OCI-M2 (cell line): Measurements from ENCODE around the gene CHTOP.
"Not testable (repeated sequence)": the region's sequence is repeated elsewhere in the genome, so short reads cannot be mapped to it uniquely, and the experiment has no call there.

Experiments used
- DNase-seq: peaks from one replicate; lab custom pipeline; 2025; ENCODE audit not compliant: unreplicated experiment; lab: John Stamatoyannopoulos, UW

The CHTOP gene

DNA sequence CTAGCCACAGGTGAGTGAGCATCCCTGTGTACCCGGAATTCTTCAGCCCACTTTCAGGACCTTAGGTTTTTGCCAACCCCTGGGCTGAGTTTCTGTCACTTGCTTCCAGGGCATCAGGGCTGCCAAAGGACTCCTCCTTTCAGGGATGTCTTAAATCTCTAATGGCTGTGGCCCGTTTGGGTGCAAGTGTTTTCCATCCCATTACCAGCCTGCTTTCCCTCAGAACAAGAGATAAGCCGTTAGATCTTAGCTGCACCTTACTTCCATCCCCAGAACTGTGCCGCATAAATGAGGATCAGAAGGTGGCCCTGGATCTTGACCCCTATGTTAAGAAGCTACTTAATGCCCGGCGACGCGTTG lies 25.3 kb downstream of the CHTOP start:
- no peak for DNase-seq

- no peak for DNase-seq
These were observed 25.8 kb downstream of the CHTOP start for GRCh38 chr1:153659656-153660055.

DNA sequence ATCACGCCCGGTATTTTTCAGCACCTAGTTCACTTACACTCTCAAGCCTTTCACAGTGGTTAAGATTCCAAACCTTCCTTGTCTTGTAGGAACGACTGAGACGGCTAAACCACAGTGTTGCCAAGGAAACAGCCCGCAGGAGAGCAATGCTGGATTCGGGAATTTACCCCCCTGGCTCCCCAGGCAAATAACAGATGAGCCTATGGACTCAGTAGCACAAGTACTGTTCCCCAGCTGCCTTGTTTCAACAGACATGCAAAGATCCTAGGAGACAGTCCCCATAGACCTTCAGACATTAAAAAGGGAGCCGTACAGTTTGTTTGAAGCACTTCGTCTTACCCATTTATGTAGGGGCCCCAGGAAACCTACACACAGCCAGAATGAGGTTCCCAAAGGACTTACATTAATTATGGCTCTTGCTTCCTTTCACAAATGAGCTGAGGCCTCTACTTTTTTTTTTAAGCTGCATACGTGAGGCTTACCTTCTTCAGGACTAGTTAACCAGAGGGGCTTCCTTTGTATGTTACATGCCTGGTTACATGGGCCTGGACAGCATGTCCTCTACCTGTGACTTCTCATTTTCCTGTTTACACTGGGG lies 27.3 kb downstream of the CHTOP start:
- DNase-seq = no peak

- DNase-seq = no peak
These were observed 28.4 kb downstream of the CHTOP start for GRCh38 chr1:153662269-153662668.

DNA sequence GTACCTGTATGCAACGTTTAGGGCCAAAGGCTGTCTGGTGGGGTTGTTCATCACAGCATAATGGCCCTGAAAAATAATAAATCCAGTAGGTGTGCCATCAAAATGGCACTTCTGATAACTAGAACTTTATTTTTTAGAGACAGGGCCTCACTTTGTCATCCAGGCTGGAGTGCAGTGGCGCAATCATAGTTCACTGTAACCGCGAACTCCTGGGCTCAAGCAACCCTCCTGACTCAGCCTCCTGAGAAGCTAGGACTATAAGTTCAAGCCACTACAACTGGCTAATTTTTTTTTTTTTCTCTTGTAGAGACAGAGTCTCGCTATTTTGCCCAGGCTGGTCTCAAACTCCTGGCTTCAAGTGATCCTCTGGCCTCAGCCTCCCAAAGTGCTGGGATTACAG lies 29.3 kb downstream of the CHTOP start:
- no peak for DNase-seq

DNA sequence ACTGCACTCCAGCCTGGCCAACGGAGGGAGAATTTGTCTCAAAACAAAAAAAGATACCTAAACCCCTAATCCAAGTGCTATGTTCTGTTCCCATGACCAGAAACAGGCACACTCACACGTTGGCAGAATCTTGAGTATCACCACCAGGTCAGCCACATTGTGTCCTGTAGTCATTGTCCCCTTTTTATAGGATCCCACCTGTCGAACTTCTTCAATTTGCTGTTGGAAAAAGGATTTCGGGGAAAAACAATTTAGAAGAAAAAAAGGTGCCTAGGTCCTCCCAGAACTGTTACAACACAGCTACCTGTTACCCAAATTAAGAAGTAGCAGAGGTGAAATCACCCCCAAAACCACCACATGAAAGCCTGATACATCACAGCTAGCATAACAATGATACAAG lies 33.6 kb downstream of the CHTOP start:
- DNase-seq = no peak

GRCh38 chr1:153668672-153669071 lies 34.8 kb downstream of the CHTOP start:
- not testable (repeated sequence) for DNase-seq

DNA sequence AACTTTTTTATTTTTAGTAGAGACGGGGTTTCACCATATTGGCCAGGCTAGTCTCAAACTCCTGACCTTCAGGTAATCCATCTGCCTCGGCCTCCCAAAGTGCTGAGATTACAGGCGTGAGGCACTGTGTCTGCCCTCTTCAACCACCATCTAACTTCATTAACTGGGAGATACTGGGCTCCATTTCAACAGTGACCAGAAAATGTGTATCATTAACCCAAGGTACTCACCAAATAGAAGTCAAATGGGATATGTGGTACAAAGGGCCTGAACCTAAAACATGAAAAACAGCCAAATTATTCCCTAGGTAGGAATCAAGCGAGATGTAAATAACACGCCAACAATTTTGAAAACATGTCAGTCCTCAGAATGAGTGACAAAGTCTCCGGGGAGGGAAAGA lies 35.7 kb downstream of the CHTOP start:
- no peak for DNase-seq

- no peak for DNase-seq
These were observed 36.5 kb downstream of the CHTOP start for GRCh38 chr1:153670257-153670858.

DNA sequence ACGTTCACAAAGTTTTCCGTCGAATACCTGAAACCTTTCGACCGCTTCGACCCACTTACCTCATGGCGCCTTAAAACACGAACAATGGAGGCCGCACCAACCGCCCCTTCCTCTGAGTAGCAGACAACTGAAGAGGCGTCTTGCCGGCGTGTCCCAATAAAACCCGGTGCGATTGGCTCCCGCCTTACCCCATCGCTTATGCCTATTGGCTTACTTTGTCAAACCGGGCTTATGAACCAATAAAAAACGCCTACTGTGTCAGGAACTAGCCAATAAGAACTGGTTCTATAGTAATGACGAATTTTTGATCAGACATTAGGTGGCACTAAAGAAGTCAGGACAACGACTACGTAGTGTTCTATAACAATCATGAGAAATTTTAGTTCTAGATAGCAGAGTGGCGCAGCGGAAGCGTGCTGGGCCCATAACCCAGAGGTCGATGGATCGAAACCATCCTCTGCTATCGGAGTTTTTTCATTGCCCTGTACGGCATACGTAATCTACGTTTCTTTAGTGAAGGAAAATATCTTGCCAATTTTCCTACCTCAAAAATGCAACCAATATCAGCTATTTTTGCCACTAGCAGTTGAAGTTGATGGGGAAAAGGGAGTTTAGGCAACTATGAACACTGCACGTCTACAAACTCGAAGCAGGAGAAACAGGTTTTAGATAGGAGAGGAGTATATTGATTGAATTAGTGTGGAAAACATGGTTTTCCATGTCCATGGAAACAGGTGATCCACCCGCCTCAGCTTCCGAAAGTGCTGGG lies 37.2 kb downstream of the CHTOP start, which contains the start of gene ILF2:
Gene ILF2, minus strand, starts transcription at position 135 of the 769 bp plus-strand sequence. Its CDS starts 71 bp downstream, at position 64.
- peak; percentile 97 for DNase-seq

DNA sequence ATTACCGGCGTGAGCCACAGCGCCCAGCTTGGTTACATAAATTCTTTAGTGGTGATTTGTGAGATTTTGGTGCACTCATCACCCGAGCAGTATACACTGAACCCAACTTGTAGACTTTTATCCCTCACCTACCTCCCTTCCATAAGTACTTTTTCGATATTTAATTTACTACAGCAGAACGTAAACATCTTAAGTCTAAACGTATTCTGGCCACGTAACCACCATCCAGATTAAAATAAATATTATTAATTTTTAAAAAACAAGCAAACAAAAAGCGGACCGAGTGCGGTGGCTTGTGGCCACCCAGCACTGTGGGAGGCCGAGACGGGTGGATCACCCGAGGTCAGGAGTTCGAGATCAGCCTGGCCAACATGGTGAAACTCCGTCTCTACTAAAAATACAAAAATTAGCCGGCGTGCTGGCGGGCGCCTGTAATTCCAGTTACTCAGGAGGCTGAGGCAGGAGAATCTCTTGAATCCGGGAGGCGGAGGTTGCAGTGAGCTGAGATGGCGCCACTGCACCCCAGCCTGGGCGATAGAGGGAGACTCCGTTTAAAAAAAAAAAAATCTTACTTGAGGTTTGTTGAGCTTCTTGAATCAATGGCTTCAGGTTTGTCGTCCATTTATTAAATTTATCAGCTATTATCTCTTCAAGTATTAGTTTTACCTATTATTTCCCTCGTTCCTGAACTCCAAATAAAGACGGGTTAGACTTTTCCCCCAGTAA lies 37.9 kb downstream of the CHTOP start:
- not testable (repeated sequence) for DNase-seq

GRCh38 chr1:153673511-153673910 lies 39.6 kb downstream of the CHTOP start:
- no peak for DNase-seq

DNA sequence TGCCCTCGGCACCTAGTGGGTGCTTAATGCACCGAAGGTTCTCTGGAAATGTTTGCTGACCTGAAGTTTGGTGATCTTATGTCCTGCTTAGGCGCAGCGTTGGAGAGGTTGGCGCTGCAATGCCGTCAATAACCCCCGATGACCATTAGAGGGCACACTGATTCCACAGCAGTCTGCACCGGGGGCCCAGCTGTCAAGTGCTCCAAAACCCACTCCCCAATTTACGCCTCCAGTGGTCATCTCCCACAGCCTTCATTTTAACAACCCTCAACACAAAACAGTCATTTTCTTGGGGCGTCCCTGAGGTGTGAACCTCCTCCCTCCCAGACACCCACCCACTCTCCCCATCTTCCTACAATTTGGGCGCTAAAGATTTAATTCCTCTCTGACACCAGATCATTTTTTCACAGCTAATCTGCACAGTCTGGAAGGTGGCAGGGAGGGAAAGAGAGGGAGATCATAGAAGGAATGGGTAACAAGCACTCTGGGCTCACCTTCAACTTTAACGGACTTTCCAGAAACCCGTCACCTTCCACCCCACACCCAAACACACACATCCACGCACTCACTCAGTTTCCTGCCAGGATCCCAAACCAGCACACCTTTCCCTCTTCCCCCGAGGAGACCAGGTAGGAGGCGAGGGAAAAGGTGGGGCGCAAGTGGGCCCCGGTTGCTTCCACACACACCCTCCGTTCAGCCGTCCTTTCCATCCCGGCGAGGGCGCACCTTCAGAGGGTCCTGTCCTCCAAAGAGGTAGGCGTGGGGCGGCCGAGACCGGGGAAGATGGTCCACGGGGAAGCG lies 44.1 kb downstream of the CHTOP start:
- DNase-seq = no peak

- no peak for DNase-seq
These were observed 44.9 kb downstream of the CHTOP start, which contains the start of gene NPR1 for GRCh38 chr1:153678519-153679336. TSS of gene NPR1 (plus strand) at chr1:153678688. CDS start at chr1:153679109, 421 bp downstream.

DNA sequence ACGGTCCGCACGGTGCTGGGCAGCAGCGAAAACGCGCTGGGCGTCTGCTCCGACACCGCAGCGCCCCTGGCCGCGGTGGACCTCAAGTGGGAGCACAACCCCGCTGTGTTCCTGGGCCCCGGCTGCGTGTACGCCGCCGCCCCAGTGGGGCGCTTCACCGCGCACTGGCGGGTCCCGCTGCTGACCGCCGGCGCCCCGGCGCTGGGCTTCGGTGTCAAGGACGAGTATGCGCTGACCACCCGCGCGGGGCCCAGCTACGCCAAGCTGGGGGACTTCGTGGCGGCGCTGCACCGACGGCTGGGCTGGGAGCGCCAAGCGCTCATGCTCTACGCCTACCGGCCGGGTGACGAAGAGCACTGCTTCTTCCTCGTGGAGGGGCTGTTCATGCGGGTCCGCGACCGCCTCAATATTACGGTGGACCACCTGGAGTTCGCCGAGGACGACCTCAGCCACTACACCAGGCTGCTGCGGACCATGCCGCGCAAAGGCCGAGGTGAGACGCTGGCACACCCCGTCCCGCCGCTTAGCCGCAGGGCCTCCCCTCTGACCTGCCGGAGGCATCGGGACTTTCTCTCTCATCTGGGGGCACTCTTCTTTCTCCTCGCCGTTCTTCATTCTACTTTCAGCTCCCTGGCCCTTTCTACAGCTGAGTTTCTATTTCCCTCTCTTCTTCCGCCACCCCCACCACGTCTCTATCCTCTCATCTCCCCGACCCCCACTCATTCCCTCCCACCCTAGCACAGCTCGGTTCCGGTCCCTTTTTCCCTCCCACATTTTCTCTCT lies 45.7 kb downstream of the CHTOP start:
- DNase-seq = no peak

DNA sequence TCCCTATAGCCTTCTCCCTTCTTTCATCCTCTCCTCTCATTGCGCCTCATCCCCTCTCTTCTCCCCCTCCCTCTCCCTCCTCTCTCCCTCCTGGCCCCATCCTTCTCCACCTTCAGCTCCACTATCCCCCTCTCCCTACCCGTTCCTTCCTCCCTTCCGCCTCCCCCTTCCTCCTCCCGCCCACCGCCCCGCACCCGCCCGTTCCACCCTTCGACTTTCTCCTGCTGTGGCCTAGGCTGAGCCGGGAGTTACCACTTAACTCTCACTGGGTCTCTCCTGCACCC lies 46.2 kb downstream of the CHTOP start:
- DNase-seq = no peak

- no peak for DNase-seq
These were observed 48.9 kb downstream of the CHTOP start for GRCh38 chr1:153682730-153683129.

DNA sequence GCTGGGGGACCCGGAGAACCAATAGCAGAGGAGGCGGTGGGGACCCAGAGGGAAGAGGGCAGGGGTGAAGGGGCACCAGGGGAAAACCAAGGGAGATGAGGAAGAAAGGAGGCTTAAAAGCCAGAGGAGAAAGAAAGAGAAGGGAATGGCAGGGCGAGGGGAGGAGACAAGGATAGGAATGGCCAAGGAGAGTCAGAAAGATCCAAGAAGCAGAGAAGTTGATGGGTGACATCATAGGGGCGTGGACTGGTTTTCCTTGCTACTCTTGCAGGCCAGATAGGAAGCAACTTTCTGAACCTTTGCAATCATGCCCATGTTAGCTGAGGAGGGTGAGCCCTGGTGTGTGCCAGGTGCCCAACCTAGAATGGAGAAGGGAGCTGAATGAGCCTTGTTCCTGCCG lies 50.0 kb downstream of the CHTOP start:
- DNase-seq = no peak

DNA sequence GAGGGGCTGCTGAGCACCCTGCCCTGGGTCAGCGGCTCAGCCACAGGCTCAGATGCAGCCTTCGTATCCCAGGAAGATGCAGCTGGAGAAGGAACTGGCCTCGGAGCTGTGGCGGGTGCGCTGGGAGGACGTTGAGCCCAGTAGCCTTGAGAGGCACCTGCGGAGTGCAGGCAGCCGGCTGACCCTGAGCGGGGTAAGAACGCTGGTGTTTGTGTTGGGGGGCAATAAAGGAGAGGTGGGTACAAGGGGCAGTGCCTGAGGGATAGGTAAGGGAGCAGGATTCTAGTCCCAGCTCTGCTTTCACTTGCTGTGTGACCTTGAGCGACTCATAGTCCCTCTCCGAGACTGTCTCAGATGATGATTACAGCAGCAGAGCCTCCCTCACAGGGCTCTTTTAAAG lies 51.0 kb downstream of the CHTOP start:
- no peak for DNase-seq
